Measurements from ENCODE around the gene LRBA.

Gene LRBA

DNA sequence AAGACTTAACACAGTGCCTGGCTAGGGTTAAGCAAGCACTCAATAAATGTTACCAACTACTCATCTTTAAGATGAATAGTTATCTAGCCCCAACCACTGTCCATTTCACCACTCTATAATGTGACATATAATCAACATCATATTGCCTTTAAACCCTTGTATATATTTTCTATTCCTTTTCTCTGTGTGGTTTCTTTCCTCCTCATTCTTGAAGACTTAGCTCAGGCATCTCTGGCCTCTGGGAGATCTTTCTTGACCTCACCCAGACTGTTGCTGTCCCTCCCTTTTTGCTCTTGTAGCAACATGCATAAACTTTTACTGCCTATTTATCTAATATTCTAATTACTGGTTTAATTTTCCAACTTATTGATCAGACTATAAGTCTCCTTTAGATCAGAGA lies 683.0 kb downstream of the LRBA start:
- H3K36me3 ChIP-seq: no peaks in the 10 kb centered on the region
- no peaks in the 10 kb centered on the region for H3K9me3 ChIP-seq
- no peak for TF ChIP-seq Cebpa-rat (IDR thresholded peaks at IDR 0.05)
- no peak overlapping the region for H3K4me3 ChIP-seq
- H3K27ac ChIP-seq: no peak overlapping the region
- H4K20me1 ChIP-seq: no peaks in the 10 kb centered on the region
- no peaks in the 10 kb centered on the region for H3K4me1 ChIP-seq
- H3K27me3 ChIP-seq: no peaks in the 10 kb centered on the region
- H3K4me2 ChIP-seq: no peak overlapping the region
- no peak overlapping the region for H3K9ac ChIP-seq

DNA sequence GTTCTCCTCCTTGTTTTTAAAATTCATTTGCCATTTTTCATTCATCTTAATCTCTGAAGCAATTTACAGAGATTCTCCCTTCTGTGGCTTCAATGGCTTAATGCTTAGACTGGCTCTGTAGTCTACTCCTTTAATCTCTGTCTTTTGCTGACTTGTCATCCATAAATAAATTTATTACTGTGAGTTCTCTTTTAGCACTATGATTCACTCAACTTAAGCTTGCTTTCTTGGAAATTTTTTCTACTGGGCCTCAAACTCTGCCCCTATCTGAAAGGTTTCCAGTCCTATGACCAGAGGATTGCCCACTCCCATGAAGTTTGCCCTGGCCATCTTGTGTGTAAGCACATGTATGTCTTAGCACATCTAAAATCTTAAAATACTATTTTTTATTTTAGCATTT lies 685.7 kb downstream of the LRBA start:
- no peak overlapping the region for H3K4me2 ChIP-seq
- H3K4me1 ChIP-seq: no peaks in the 10 kb centered on the region
- no peak overlapping the region for H3K4me3 ChIP-seq
- H3K9ac ChIP-seq: no peak overlapping the region
- H3K27ac ChIP-seq: no peak overlapping the region
- no peaks in the 10 kb centered on the region for H3K9me3 ChIP-seq
- no peaks in the 10 kb centered on the region for H3K27me3 ChIP-seq
- no peaks in the 10 kb centered on the region for H3K36me3 ChIP-seq
- H4K20me1 ChIP-seq: no peaks in the 10 kb centered on the region
- no peak for TF ChIP-seq Cebpa-rat (IDR thresholded peaks at IDR 0.05)

DNA sequence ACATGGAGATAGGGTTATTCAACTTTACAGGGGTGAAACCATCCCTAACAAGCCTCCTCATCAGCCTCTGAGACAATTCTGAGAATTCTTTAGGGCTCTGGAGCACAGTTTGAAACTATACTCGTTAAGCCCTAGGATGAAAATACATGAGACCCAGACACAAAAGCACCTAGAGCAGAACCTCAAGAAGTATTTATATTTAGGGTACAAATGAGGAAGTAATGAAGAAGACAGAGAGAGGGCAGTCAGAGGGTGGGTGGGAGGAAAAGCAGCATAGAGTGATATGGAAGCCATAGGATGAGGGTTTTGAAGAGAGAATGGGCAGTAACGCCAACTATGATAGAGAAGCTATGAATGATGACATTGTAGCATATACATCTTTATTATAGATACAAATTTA lies 686.6 kb downstream of the LRBA start:
- Histone ChIP-seq H4K20me1 (no peaks in the 10 kb centered on the region), H3K9me3 (no peaks in the 10 kb centered on the region), H3K4me1 (no peaks in the 10 kb centered on the region), H3K9ac (no peak overlapping the region), H3K36me3 (no peaks in the 10 kb centered on the region), H3K27me3 (no peaks in the 10 kb centered on the region), H3K4me2 (no peak overlapping the region), H3K4me3 (no peak overlapping the region), H3K27ac (no peak overlapping the region)
- no peak for TF ChIP-seq Cebpa-rat (IDR thresholded peaks at IDR 0.05)

DNA sequence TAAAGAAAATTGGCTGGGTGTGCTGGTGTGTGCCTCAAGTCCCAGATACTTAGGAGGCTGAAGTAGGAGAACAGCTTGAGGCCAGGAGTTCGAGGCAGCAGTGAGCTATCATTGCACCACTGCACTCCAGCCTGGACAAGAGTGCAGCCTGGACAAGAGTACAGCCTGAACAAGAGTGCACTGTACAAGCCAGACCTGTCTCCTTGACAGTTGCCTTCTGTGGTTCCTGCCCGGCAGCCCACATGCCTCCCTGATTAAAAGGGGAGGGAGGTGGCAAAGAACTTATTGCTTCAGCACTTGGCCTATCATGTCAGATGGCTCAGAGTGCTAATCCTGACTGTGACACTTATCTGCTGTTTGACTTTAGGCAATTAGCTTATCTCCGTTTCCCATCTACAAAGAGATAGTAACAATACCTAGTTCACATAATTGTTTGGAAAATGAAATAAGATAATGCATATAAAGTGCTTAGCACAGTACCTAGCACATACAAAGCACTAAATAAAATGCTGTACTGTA lies 687.8 kb downstream of the LRBA start:
- no peaks in the 10 kb centered on the region for H4K20me1 ChIP-seq
- no peaks in the 10 kb centered on the region for H3K36me3 ChIP-seq
- H3K4me2 ChIP-seq: no peak overlapping the region
- no peak overlapping the region for H3K9ac ChIP-seq
- H3K4me1 ChIP-seq: no peaks in the 10 kb centered on the region
- no peak overlapping the region for H3K27ac ChIP-seq
- H3K4me3 ChIP-seq: no peak overlapping the region
- H3K27me3 ChIP-seq: no peaks in the 10 kb centered on the region
- H3K9me3 ChIP-seq: no peaks in the 10 kb centered on the region
- TF ChIP-seq Cebpa-rat (IDR thresholded peaks at IDR 0.05): no peak

DNA sequence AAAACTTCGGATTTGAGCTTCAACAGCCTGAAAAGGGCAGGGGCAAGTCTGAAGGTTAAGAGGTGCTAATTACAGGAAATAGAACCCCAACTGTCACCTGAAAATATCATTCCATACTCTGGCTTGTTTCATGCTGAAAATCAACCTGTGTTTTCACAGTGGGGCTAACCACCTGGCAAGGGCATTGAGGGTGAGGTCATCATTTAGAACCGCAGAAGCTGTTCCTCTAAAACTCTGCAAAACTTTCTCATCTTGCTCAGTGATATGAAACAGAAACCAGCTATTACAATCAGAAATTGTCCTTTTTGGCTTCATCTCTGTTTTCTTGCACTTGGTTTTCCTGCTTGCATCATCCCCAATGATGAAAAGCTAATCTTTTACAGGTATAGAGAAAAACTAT lies 689.2 kb downstream of the LRBA start:
- Histone ChIP-seq H3K9me3 (no peaks in the 10 kb centered on the region), H3K9ac (no peak overlapping the region), H3K4me1 (0 out of 2 replicates have a peak, but pooled peaks cover 7% of the 10 kb centered on the region), H3K4me3 (no peak overlapping the region), H3K36me3 (no peaks in the 10 kb centered on the region), H4K20me1 (no peaks in the 10 kb centered on the region), H3K27ac (no peak overlapping the region), H3K27me3 (no peaks in the 10 kb centered on the region), H3K4me2 (no peak overlapping the region)
- TF ChIP-seq Cebpa-rat (IDR thresholded peaks at IDR 0.05): no peak

DNA sequence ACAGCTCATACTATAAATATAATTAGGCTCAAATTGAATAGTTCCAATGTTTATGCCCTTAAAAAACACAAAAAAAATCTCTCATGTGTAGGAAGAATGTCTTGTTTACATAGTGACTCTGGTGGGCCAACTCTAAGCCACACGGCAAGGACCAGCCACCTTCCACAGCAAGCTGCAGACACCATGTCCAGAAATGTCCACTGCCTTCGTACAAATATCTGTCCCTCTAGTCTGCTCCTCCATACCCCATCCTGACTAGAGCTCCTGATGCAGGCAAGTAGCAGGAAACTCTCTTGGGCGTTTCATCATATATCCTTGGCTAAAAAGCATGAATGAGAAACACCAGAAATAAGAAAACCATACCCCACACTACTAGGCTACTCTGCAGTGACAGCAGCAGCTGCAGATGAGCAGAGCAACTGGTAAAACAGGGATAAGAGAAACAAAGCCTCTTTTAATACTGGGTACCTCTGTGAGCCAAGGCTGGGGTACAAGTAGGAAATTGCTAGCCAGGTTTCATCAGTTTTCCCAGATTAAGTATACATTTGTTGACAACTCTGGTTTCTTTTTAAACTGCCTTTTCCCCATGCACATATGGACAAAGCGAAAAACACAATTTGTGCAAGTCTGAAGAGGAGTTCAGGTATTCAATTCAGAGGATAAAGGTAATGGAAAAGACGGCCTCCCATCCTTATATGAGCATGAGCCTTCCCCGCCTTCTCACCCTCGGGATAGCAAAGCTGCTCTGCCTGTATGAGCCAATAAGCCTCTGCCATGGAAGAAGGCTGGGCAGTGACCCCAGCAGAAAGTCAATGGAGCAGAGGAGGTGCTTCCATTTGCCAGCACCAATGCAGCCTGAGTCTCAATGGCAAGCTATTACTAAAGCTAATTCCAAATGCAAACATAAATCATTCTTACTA lies 691.4 kb downstream of the LRBA start:
- no peak overlapping the region for H3K27ac ChIP-seq
- H3K36me3 ChIP-seq: peaks cover 4% of the 10 kb centered on the region; the same call in 1 of the 2 replicates
- no peak overlapping the region for H3K4me2 ChIP-seq
- no peaks in the 10 kb centered on the region for H4K20me1 ChIP-seq
- H3K9me3 ChIP-seq: no peaks in the 10 kb centered on the region
- H3K27me3 ChIP-seq: no peaks in the 10 kb centered on the region
- 0 out of 2 replicates have a peak, but pooled peaks cover 7% of the 10 kb centered on the region for H3K4me1 ChIP-seq
- TF ChIP-seq Cebpa-rat (IDR thresholded peaks at IDR 0.05): no peak
- no peak overlapping the region for H3K9ac ChIP-seq
- H3K4me3 ChIP-seq: no peak overlapping the region

DNA sequence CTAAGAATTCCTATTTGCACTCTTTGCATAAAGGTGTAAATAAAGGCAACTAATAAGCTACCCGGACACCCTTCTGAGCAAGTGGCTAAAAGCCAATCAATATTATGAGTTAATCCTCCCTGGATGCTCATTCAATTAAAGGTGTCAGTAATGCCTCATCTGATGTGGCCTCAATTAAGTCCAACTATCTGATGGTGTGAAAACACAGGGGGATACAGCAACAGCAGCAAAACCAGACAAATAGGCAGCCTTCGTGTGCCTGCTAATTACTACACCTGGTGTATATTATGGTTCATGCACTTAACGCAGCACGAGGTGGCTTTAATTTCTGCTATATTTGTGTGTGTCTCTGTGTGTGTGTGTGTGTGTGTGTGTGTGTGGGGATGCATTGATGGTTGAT lies 692.4 kb downstream of the LRBA start:
- H3K27ac ChIP-seq: no peak overlapping the region
- no peak overlapping the region for H3K9ac ChIP-seq
- TF ChIP-seq Cebpa-rat (IDR thresholded peaks at IDR 0.05): no peak
- H3K36me3 ChIP-seq: peaks cover 4% of the 10 kb centered on the region; the same call in 1 of the 2 replicates
- H3K4me2 ChIP-seq: no peak overlapping the region
- 0 out of 2 replicates have a peak, but pooled peaks cover 7% of the 10 kb centered on the region for H3K4me1 ChIP-seq
- no peaks in the 10 kb centered on the region for H4K20me1 ChIP-seq
- H3K9me3 ChIP-seq: no peaks in the 10 kb centered on the region
- H3K4me3 ChIP-seq: no peak overlapping the region
- H3K27me3 ChIP-seq: no peaks in the 10 kb centered on the region

DNA sequence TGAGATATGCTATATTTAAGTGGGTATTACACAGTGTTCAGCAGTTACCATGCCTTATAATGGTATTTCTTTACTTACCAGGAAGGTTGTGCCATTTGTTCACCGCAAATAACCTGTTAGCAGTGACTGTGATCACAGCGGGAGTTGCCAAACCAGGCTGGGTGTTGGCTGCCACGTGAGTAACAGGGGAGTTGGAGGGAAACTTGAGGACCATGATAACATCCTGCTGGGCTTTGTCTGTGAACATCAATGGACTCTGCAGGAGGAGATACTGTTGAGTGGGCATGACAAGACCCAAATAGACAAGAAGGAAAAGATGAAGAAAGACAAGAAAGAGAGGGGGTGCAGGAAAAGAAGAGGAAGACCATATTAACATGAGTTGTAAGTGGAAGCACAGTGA lies 694.0 kb downstream of the LRBA start:
- H3K4me2 ChIP-seq: 0 out of 2 replicates have a peak overlapping the region, but pooled peaks have one; percentile 5
- H4K20me1 ChIP-seq: no peaks in the 10 kb centered on the region
- no peak overlapping the region for H3K4me3 ChIP-seq
- 0 out of 2 replicates have a peak, but pooled peaks cover 7% of the 10 kb centered on the region for H3K4me1 ChIP-seq
- no peak overlapping the region for H3K9ac ChIP-seq
- no peak for TF ChIP-seq Cebpa-rat (IDR thresholded peaks at IDR 0.05)
- no peaks in the 10 kb centered on the region for H3K27me3 ChIP-seq
- H3K9me3 ChIP-seq: no peaks in the 10 kb centered on the region
- no peak overlapping the region for H3K27ac ChIP-seq
- H3K36me3 ChIP-seq: peaks cover 4% of the 10 kb centered on the region; the same call in 1 of the 2 replicates

DNA sequence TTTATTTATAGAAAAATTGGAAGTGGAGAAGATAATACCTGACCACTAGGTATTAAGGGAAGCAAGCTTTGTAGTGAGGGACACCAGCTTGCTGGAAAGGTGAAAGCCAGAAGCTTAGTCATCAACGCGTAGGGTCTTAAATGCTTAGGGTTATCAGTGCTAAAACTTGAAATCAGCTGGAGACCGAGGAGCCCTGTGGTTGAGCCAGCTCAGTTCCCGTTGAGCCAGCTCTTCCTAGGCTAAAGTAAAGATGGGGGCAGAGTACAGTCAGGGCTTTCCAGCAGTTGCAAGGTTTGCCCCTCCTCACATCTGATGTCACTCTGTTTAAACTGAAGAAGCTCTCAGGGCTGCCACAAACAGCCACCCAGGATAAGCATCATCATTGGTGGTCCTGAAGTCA lies 696.1 kb downstream of the LRBA start:
- Histone ChIP-seq H3K4me3 (no peak overlapping the region), H3K9ac (no peak overlapping the region), H3K27ac (no peak overlapping the region), H3K36me3 (peaks cover 4% of the 10 kb centered on the region; the same call in 1 of the 2 replicates), H3K27me3 (no peaks in the 10 kb centered on the region), H3K4me2 (no peak overlapping the region), H3K4me1 (0 out of 2 replicates have a peak, but pooled peaks cover 7% of the 10 kb centered on the region), H4K20me1 (no peaks in the 10 kb centered on the region), H3K9me3 (no peaks in the 10 kb centered on the region)
- TF ChIP-seq Cebpa-rat (IDR thresholded peaks at IDR 0.05): no peak

DNA sequence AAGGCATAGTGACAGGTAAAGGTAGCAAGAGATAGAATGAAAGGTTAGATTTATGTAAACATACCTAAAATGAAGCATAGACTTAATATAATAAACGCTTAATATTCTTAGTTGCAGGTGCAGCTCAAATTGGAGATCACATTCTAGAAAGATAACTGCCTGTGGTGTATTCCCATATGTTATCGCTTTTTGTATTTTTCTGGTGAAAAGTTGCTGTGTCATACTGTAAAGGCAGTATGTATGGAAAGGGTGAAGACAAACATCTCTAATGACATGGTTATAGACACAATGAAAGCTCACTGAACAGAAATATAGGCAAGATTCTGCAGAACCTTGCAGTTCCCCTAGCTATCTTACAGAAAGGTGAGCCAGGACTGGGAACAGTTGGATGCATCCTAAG lies 696.6 kb downstream of the LRBA start:
- Histone ChIP-seq H3K4me3 (no peak overlapping the region), H3K27me3 (no peaks in the 10 kb centered on the region), H3K4me1 (0 out of 2 replicates have a peak, but pooled peaks cover 7% of the 10 kb centered on the region), H3K9me3 (no peaks in the 10 kb centered on the region), H4K20me1 (no peaks in the 10 kb centered on the region), H3K27ac (no peak overlapping the region), H3K9ac (no peak overlapping the region), H3K36me3 (peaks cover 4% of the 10 kb centered on the region; the same call in 1 of the 2 replicates), H3K4me2 (no peak overlapping the region)
- TF ChIP-seq Cebpa-rat (IDR thresholded peaks at IDR 0.05): no peak
